PC-9 (cell line): ENCODE results near the gene LRRC3B. TPM values are rescaled to one million over a fixed set of nuclear protein-coding genes. Genes with fewer than 3 reads are reported as not detected.
"Not testable (repeated sequence)": the region's sequence is repeated elsewhere in the genome, so short reads cannot be mapped to it uniquely, and the experiment has no call there.

Source experiments
- BruUV-seq: library from RNA; stranded (reverse); fragments of 400-500 nt; replicated peaks from 2 replicates; lab custom pipeline; 2021; lab: Mats Ljungman, UMichigan
- CTCF ChIA-PET: fragments of 300-600 bp; sonication (Branson Sonifier 250); formaldehyde crosslinking; loops from one replicate; lab custom pipeline; 2022; ENCODE audit warnings: antibody characterized with exemption; lab: Charles Lee
- POLR2A ChIA-PET: fragments of 300-600 bp; sonication (Branson Sonifier 250); formaldehyde crosslinking; loops from one replicate; lab custom pipeline; 2022; ENCODE audit warnings: antibody characterized with exemption; ENCODE audit not compliant: unreplicated experiment; lab: Charles Lee
- DNase-seq, 2 experiments: peaks; one replicate each; pipeline versions ENCODE4 v3.0.0 to v3.0.0-alpha.2; 2015 to 2022; ENCODE audit warnings: mixed read lengths in 1 of 2
- H2AFZ ChIP-seq: fragments of 200-600 bp; sonication (generic); 2 replicates; pipeline ENCODE4 v1.8.1; 2017; ENCODE audit warnings: antibody characterized with exemption
- H3F3A ChIP-seq: fragments of 200-600 bp; sonication (generic); 2 replicates; pipeline ENCODE4 v1.8.1; 2017; ENCODE audit warnings: antibody characterized with exemption, mild to moderate bottlenecking, low read depth; ENCODE audit not compliant: insufficient read depth
- H3K27ac ChIP-seq: fragments of 200-600 bp; sonication (generic); 2 replicates; pipeline ENCODE4 v1.6.1; 2016; ENCODE audit warnings: mixed run types
- H3K27me3 ChIP-seq: fragments of 200-600 bp; sonication (generic); 2 replicates; pipeline ENCODE4 v1.6.1; 2016; ENCODE audit warnings: low read depth, mixed run types; ENCODE audit not compliant: insufficient read depth
- H3K36me3 ChIP-seq: fragments of 200-600 bp; sonication (generic); 2 replicates; pipeline ENCODE4 v1.6.1; 2016; ENCODE audit warnings: low read depth, mixed run types
- H3K4me1 ChIP-seq: fragments of 200-600 bp; sonication (generic); replicated peaks from 2 replicates; pipeline ENCODE4 v1.6.1; 2016; ENCODE audit warnings: mixed run types; ENCODE audit not compliant: insufficient read depth
- H3K4me2 ChIP-seq: fragments of 200-600 bp; sonication (generic); 2 replicates; pipeline ENCODE4 v1.6.1; 2017; ENCODE audit warnings: mixed run types
- H3K4me3 ChIP-seq: fragments of 200-600 bp; sonication (generic); 2 replicates; pipeline ENCODE4 v1.6.1; 2016; ENCODE audit warnings: mixed run types
- H3K79me2 ChIP-seq: fragments of 200-600 bp; sonication (generic); 2 replicates; pipeline ENCODE4 v1.6.1; 2017; ENCODE audit warnings: low read depth, mixed run types
- H3K9me2 ChIP-seq: fragments of 200-600 bp; sonication (generic); 2 replicates; pipeline ENCODE4 v1.8.1; 2017; ENCODE audit warnings: mild to moderate bottlenecking; ENCODE audit not compliant: insufficient read depth
- H3K9me3 ChIP-seq: fragments of 200-600 bp; sonication (generic); 2 replicates; pipeline ENCODE4 v1.8.1; 2016; ENCODE audit warnings: low read depth; ENCODE audit not compliant: insufficient read depth
- H4K20me1 ChIP-seq: fragments of 200-600 bp; sonication (generic); 2 replicates; pipeline ENCODE4 v1.8.1; 2017; ENCODE audit not compliant: insufficient read depth
- EZH2 ChIP-seq: fragments of 200-600 bp; sonication (generic); IDR thresholded peaks from 2 replicates; pipeline ENCODE4 v1.8.0; 2017; ENCODE audit warnings: antibody characterized with exemption, low read depth
- intact Hi-C: fragments of 100-400 bp; cut with micrococcal nuclease; formaldehyde crosslinking; loops from one replicate; pipeline ENCODE4 v1.10.0; 2022; ENCODE audit not compliant: unreplicated experiment
- total RNA-seq: library from RNA; stranded (reverse); gene quantifications from 2 replicates; pipeline ENCODE4 v1.2.3, GENCODE V29; 2021
- TF ChIP-seq, protein P1 (sequence below): fragments of 200-600 bp; sonication (generic); conservative IDR thresholded peaks from 2 replicates; pipeline ENCODE4 v1.6.1; 2017; ENCODE audit warnings: mixed run types, antibody characterized with exemption, mild to moderate bottlenecking, moderate library complexity

LRRC3B gene
- total RNA-seq, 1 experiment from 2014 or later: not detected

- Histone ChIP-seq H3K4me3 (no peak overlapping the region), H3K36me3 (no peaks in the 10 kb centered on the region), H3K4me2 (no peak overlapping the region), H3K27ac (no peak overlapping the region), H3K9me2 (no peaks in the 10 kb centered on the region), H3K9me3 (no peaks in the 10 kb centered on the region), H3K4me1 (no peaks in the 10 kb centered on the region), H3F3A (no peaks in the 10 kb centered on the region), H4K20me1 (0 out of 2 replicates have a peak, but pooled peaks cover 4% of the 10 kb centered on the region), H3K79me2 (no peaks in the 10 kb centered on the region), H2AFZ (no peak overlapping the region), H3K27me3 (no peaks in the 10 kb centered on the region)
- DNase-seq: no peak
- intact Hi-C loops: no loop called here
- CTCF ChIA-PET: no interaction called here
- POLR2A ChIA-PET: no interaction called here
- no TSS peak for BruUV-seq
- TF ChIP-seq, protein P1, sequence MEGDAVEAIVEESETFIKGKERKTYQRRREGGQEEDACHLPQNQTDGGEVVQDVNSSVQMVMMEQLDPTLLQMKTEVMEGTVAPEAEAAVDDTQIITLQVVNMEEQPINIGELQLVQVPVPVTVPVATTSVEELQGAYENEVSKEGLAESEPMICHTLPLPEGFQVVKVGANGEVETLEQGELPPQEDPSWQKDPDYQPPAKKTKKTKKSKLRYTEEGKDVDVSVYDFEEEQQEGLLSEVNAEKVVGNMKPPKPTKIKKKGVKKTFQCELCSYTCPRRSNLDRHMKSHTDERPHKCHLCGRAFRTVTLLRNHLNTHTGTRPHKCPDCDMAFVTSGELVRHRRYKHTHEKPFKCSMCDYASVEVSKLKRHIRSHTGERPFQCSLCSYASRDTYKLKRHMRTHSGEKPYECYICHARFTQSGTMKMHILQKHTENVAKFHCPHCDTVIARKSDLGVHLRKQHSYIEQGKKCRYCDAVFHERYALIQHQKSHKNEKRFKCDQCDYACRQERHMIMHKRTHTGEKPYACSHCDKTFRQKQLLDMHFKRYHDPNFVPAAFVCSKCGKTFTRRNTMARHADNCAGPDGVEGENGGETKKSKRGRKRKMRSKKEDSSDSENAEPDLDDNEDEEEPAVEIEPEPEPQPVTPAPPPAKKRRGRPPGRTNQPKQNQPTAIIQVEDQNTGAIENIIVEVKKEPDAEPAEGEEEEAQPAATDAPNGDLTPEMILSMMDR: no peak
These were observed 26.2 kb upstream of the LRRC3B start for GRCh38 chr3:26596335-26596734.

DNA sequence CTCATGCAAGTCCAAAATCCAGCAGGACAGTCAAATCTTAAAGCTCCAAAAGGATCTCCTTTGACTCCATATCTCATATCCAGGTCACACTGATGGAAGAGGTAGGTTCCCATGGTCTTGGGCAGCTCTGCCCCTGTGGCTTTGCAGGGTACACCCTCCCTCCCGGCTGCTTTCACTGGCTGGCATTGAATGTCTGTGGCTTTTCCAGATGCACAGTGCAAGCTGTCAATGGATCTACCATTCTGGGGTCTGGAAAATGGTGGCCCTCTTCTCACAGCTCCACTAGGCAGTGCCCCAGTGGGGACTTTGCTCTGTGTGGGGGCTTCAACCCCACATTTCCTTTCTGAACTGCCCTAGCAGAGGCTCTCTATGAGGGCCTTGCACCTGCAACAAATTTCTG is 19.3 kb upstream of the LRRC3B start:
- H4K20me1 ChIP-seq, BruUV-seq, H3K27ac ChIP-seq, H3K4me2 ChIP-seq, POLR2A ChIA-PET, H3K9me2 ChIP-seq, H3K4me1 ChIP-seq, H3K36me3 ChIP-seq, CTCF ChIA-PET, intact Hi-C loops, H3K4me3 ChIP-seq, H2AFZ ChIP-seq, H3F3A ChIP-seq, H3K79me2 ChIP-seq, H3K27me3 ChIP-seq, DNase-seq, H3K9me3 ChIP-seq: not testable (repeated sequence)

DNA sequence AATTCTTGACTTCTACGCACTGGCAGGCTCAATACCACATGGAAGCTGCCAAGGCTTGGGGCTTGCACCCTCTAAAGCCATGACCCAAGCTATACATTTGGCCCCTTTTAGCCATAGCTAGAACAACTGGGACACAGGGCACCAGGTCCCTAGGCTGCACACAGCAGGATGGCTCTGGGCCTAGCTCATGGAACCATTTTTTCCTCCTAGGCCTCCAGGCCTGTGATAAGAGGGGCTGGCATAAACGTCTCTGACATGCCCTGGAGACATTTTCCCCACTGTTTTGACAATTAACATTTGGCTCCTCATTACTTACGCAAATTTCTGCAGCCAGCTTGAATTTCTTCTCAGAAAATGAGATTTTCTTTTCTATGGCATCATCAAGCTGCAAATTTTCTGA is 18.8 kb upstream of the LRRC3B start:
- H3K27ac ChIP-seq, H3K27me3 ChIP-seq, H3K4me3 ChIP-seq, H3K9me2 ChIP-seq, H3K36me3 ChIP-seq, H4K20me1 ChIP-seq, H3K79me2 ChIP-seq, H2AFZ ChIP-seq, H3K9me3 ChIP-seq, H3K4me2 ChIP-seq, CTCF ChIA-PET, H3F3A ChIP-seq, BruUV-seq, intact Hi-C loops, POLR2A ChIA-PET, DNase-seq, H3K4me1 ChIP-seq: not testable (repeated sequence)

DNA sequence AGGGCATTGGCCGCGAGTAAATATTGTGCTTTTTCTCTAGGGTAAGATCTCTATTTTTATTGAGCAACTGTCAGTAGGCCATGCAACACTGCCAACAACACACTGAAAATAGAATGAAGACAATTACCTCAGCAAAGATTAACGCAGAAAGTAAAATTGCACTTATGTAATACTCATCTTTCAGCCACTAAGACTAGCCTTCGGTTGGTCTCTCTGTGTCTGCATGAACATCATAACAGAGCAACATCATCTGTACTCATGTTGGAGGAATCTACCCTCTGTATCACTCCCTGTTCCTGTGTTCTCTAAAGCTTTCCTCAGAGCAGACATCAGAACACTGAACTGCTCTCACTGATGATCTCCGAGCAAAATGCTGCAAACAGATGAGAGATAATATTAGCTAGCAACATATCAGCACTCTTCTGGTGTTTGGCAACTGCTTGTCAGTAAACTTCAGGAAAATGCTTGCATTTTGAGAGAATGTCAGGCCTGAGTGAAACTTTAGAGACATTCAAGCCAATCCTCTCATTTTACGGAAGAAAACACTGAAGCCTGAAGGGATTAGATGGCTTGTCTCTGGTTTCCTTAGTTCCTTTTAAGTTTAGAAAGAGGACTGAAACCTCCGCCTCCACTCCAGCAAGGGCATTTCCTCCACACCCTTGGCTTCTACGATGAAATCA is 8.4 kb upstream of the LRRC3B start:
- TF ChIP-seq EZH2: no peak
- no peaks in the 10 kb centered on the region for H3F3A ChIP-seq
- H3K4me2 ChIP-seq: no peak overlapping the region
- no peak overlapping the region for H3K4me3 ChIP-seq
- no peak for DNase-seq
- H3K36me3 ChIP-seq: no peaks in the 10 kb centered on the region
- H3K27ac ChIP-seq: no peak overlapping the region
- H3K79me2 ChIP-seq: no peaks in the 10 kb centered on the region
- intact Hi-C loops: no loop called here
- H2AFZ ChIP-seq: no peak overlapping the region
- no peaks in the 10 kb centered on the region for H3K27me3 ChIP-seq
- H3K9me3 ChIP-seq: no peaks in the 10 kb centered on the region
- no peaks in the 10 kb centered on the region for H4K20me1 ChIP-seq
- ChIA-PET CTCF (no interaction called here), POLR2A (no interaction called here)
- BruUV-seq: no TSS peak
- H3K4me1 ChIP-seq: no peaks in the 10 kb centered on the region
- H3K9me2 ChIP-seq: no peaks in the 10 kb centered on the region
